ENCODE data around the gene MON2.

- TF ChIP-seq POLR2A (IDR thresholded peaks at IDR 0.05) (no peak), CTCF (IDR thresholded peaks at IDR 0.05) (no peak)
Observed at GRCh38 chr12:62597253-62597652, 130.6 kb downstream of the MON2 start.
